ENCODE results near the gene MORF4L1. TPM values are rescaled to one million over a fixed set of nuclear protein-coding genes. Genes with fewer than 3 reads are reported as not detected.
"Not testable (repeated sequence)": the region's sequence is repeated elsewhere in the genome, so short reads cannot be mapped to it uniquely, and the experiment has no call there.

Gene MORF4L1
- total RNA-seq, 1 donor from 2014 or later, result 384 TPM

DNA sequence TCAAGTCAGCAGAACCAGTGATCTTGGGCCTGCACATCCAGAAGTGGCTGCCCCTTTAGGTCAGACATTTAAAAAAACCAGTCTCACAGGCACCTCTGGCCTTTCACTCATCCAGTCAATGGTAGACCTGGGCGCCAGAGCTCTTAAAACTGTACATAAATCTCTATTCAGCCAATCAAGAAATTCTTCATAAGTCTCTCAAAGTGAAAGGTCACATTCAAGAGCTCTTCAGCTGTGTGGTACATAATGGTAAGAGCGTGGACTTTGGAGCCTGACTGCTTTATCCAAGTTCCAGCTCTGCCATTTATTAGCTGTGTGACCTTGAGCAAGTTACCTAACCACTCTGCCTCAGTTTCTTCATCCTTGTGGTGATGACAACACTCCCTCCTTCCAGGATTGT is 22.3 kb upstream of the MORF4L1 start:
- DNase-seq (ENCODE audit: low read depth), result no peak

DNA sequence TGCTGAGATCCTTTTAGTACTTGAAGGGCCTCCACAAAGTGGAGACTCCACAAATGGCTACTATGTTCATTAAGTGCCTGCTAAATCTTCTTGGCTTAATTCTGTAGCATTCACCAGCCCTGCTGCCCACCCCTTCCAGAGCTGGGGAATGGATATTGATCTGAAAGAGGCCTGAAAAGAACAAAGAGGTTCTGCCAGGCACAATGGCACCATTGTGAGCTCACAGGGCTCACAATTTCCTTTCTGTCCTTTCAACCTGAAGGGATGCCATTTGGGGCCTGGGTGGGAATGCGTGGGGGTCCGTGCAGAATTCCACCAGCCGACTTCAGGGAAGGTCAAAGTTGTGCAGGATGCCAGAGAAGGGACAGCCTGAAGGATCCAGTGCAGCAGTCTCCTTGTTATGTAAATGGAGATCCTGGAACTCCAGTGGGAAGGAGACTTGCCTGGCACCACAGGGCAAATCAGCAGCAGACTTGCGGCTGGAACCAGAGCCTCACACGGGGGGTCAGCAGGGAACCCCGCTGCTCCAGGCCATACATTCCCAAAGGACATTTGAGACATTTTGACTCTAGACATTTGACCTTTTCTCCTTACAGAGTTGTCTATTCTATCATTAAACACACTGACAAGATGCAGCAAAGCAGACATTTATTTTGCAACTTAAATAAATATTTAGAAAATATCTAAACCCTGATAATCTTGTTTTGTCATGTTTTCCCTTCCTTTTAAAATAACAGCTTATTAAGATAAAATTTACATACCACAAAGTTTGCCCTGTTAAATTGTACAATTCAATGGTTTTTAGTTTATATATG is 21.5 kb upstream of the MORF4L1 start:
- TF ChIP-seq, protein P1, sequence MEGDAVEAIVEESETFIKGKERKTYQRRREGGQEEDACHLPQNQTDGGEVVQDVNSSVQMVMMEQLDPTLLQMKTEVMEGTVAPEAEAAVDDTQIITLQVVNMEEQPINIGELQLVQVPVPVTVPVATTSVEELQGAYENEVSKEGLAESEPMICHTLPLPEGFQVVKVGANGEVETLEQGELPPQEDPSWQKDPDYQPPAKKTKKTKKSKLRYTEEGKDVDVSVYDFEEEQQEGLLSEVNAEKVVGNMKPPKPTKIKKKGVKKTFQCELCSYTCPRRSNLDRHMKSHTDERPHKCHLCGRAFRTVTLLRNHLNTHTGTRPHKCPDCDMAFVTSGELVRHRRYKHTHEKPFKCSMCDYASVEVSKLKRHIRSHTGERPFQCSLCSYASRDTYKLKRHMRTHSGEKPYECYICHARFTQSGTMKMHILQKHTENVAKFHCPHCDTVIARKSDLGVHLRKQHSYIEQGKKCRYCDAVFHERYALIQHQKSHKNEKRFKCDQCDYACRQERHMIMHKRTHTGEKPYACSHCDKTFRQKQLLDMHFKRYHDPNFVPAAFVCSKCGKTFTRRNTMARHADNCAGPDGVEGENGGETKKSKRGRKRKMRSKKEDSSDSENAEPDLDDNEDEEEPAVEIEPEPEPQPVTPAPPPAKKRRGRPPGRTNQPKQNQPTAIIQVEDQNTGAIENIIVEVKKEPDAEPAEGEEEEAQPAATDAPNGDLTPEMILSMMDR (conservative IDR thresholded peaks at IDR 0.05; ENCODE audit: low read depth, low read length), result no peak
- H3K4me3 ChIP-seq (ENCODE audit: low read depth, low read length), result no peak overlapping the region
- DNase-seq (ENCODE audit: low read depth), result no peak

More for the DNA sequence above, 22.3 kb upstream of the MORF4L1 start:
- TF ChIP-seq, protein P1 (conservative IDR thresholded peaks at IDR 0.05; ENCODE audit: low read depth, low read length), result no peak
- H3K4me3 ChIP-seq (ENCODE audit: low read depth, low read length), result no peak overlapping the region

DNA sequence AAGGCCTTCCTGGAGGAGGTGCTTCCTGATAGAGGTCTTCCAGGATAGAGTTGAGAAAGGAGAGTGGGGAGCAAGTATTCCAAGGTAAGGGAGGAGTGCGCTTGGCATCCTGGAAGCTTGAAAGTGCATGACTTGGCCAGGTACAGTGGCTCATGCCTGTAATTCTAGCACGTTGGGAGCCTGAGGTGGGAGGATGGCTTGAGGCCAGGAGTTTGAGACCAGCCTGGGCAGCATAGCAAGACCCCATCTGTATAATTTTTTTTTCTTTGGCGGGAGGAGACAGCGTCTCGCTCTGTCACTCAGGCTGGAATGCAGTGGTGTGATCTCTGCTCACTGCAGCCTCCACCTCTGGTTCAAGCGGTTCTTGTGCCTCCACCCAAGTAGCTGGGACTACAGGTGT is 19.2 kb upstream of the MORF4L1 start:
- DNase-seq (ENCODE audit: low read depth), result no peak
- TF ChIP-seq, protein P1 (conservative IDR thresholded peaks at IDR 0.05; ENCODE audit: low read depth, low read length), result no peak
- no peak overlapping the region for H3K4me3 ChIP-seq (ENCODE audit: low read depth, low read length)

DNA sequence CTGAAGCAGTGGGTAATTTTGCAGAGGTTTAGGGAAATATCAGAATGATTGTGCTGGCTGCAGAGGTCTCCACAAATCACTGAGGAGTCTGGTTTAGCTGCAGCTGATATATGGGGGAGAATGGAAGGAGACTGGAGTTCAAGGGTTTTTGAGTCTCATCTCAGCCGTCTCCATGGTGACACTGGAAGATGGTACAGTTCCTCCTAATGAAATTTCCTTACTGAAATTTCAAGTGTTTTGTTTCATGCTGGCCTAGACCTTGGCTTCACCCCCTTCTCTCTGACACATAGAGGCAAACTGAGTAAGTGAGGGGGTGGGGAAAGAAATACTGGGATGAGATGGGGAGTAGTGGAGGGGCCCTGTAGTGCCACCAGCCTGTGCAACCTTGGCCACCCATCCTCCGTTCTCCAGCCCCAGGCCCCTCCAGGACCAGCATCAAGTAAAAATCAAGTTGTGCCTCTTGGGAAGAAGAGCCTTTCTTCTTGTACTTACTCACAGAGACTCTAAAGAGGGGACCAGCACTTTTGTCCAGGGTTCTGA is 17.8 kb upstream of the MORF4L1 start:
- no peak overlapping the region for H3K4me3 ChIP-seq (ENCODE audit: low read depth, low read length)
- DNase-seq (ENCODE audit: low read depth), result no peak
- TF ChIP-seq, protein P1 (conservative IDR thresholded peaks at IDR 0.05; ENCODE audit: low read depth, low read length), result no peak

DNA sequence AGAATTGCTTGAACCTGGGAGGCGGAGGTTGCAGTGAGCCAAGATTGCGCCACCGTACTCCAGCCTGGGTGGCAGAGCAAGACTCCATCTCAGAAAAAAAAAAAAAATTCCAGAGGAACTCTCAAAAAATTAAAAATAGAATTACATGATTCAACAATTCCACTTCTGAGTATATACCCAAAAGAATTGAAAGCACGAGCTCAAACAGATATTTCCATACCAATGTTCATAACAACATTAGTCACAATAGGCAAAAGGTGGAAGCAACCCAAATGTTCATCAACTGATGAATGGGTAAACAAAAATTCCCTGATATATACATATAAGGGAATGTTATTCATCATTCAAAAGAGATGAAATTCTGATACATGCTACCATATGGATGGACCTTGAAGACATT is 16.9 kb upstream of the MORF4L1 start:
- DNase-seq (ENCODE audit: low read depth), result no peak
- TF ChIP-seq, protein P1 (conservative IDR thresholded peaks at IDR 0.05; ENCODE audit: low read depth, low read length), result no peak
- H3K4me3 ChIP-seq (ENCODE audit: low read depth, low read length), result no peak overlapping the region

DNA sequence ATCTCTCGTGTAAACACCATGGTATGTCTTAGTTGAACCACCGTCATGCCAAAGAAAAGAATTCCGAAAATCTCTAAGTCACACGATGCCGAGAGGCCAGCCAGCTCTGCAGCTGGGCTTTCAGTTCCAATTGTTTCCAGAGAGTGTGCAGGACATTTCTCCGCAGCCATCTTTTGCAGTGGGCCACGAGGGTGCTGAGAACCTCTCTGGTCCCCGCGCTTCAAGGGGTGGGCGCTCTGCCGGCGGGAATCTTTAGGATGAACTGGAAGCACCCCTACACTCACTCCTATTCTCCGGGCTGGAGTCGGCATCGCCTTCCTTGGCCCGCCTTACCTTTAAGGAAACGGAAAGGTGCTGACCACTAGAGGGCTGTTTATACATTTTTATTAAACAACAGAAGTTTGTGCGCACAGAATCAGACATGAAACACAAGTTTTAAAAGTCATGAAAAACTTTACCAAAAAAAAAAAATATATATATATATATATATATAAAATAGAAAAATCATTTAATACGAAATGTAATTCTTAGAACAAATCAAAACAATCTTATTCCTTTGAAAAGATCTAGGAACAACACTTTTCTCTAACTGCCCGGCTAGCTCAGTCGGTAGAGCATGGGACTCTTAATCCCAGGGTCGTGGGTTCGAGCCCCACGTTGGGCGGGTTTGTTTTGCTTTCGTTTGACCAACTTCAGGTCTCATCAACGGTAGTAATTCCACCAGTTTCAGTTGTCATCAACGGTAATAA is 12.5 kb upstream of the MORF4L1 start:
- TF ChIP-seq, protein P1 (conservative IDR thresholded peaks at IDR 0.05; ENCODE audit: low read depth, low read length), result peak; percentile 60
- peak overlapping the region; percentile 71 for H3K4me3 ChIP-seq (ENCODE audit: low read depth, low read length)
- no peak for DNase-seq (ENCODE audit: low read depth)

DNA sequence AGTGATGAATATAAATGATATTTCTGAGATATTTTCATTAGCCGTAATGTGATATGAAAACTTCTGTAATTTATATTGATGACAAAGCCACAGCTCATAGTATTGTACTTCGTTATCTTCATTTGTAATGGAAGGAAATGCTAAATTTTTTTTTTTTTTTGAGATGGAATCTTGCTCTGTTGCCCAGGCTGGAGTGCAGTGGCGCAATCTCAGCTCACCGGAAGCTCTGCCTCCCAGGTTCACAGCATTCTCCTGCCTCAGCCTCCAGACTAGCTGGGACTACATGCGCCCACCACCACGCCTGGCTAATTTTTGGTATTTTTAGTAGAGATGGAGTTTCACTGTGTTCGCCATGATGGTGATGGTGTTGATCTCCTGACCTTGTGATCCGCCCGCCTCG is 7.1 kb upstream of the MORF4L1 start:
- not testable (repeated sequence) for H3K4me3 ChIP-seq (ENCODE audit: low read depth, low read length); DNase-seq (ENCODE audit: low read depth)

DNA sequence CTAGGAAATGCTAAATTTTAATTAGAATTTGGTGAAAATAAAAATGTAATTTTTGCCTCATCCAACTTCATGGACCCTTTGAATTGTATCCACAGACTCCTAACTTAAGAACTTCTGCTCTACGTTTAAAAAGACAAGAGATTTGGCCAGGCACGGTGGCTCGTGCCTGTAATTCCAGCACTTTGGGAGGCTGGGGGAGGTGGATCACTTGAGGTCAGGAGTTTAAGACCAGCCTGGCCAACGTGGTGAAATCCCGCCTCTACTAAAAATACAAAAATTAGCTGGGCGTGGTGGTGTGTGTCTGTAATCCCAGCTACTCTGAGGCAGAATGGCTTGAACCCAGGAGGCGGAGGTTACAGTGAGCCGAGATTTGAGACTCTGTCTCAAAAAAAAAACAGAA is 6.7 kb upstream of the MORF4L1 start:
- not testable (repeated sequence) for H3K4me3 ChIP-seq (ENCODE audit: low read depth, low read length); DNase-seq (ENCODE audit: low read depth)

Data from epithelial cell of proximal tubule (primary cell).